Lower leg skin (tissue), 3 donors: ENCODE data around the gene TBC1D22A.

Experiments used
- POLR2A ChIP-seq, 2 donors: fragments of 450-650 bp; IDR thresholded peaks; one replicate each; pipeline ENCODE4 v1.6.1; 2016 to 2017; ENCODE audit warnings: antibody characterized with exemption in 2 of 2, mild to moderate bottlenecking in 1 of 2, moderate library complexity in 1 of 2
- TF ChIP-seq, protein P1 (sequence below), 3 donors: fragments of 450-650 bp; IDR thresholded peaks; one replicate each; pipeline ENCODE4 v1.5.1; 2016; ENCODE audit warnings: antibody characterized with exemption in 3 of 3, mild to moderate bottlenecking in 3 of 3, moderate library complexity in 2 of 3

DNA sequence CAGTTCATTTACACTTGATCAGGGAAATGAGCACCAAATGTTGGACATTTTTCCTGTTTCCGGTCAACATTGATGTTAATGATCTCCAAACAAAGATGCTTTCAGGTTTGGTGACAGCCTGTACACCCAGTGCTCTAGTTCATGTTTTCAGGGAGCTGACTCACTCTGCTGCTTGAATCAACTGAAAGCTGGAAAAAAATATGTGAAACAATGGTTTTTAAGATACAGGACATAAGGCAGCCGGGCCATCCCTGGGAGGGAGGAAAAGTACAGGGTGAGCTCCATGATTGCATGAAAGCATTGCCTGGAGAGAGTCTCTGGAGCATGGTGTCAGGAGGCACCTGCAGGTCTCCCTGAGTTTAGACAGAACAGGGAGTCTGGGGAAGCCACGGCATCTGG is 259.6 kb downstream of the TBC1D22A start:
- TF ChIP-seq, protein P1, sequence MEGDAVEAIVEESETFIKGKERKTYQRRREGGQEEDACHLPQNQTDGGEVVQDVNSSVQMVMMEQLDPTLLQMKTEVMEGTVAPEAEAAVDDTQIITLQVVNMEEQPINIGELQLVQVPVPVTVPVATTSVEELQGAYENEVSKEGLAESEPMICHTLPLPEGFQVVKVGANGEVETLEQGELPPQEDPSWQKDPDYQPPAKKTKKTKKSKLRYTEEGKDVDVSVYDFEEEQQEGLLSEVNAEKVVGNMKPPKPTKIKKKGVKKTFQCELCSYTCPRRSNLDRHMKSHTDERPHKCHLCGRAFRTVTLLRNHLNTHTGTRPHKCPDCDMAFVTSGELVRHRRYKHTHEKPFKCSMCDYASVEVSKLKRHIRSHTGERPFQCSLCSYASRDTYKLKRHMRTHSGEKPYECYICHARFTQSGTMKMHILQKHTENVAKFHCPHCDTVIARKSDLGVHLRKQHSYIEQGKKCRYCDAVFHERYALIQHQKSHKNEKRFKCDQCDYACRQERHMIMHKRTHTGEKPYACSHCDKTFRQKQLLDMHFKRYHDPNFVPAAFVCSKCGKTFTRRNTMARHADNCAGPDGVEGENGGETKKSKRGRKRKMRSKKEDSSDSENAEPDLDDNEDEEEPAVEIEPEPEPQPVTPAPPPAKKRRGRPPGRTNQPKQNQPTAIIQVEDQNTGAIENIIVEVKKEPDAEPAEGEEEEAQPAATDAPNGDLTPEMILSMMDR (IDR thresholded peaks at IDR 0.05): no peak
- no peak for TF ChIP-seq POLR2A (IDR thresholded peaks at IDR 0.05)
